ENCODE data around the gene BLMH. TPM values are rescaled to one million over a fixed set of nuclear protein-coding genes. Genes with fewer than 3 reads are reported as not detected.

The BLMH gene
- total and polyA plus RNA-seq, 2 donors (not counting 3 experiments of a cell fraction or from before 2014, with no cell fraction given): 24.6 to 65.8 TPM

- intact Hi-C loops (cut with micrococcal nuclease): no loop called here
- no peaks in the 10 kb centered on the region for H3K79me2 ChIP-seq (ENCODE audit: control insufficient read depth, insufficient read depth, low read length)
- no peaks in the 10 kb centered on the region for H4K20me1 ChIP-seq (replicated peaks; ENCODE audit: control insufficient read depth, extremely low read depth, insufficient read depth, low read length)
- H3K9ac ChIP-seq (replicated peaks; ENCODE audit: extremely low read depth, insufficient read depth, low read length): no peak overlapping the region
- no peaks in the 10 kb centered on the region for H3K9me1 ChIP-seq (replicated peaks; ENCODE audit: control insufficient read depth, extremely low read depth, insufficient read depth, low read length)
- dilution Hi-C loops (cut with MboI; ENCODE audit: extremely low pct_ligation_motif_present, low sequenced_read_pairs): no loop called here
- peaks cover 7% of the 10 kb centered on the region for H3K4me1 ChIP-seq (ENCODE audit: control insufficient read depth, extremely low read depth, insufficient read depth, low read length)
- H3K4me2 ChIP-seq (ENCODE audit: insufficient read depth, low read length): no peak overlapping the region
- H2AFZ ChIP-seq (ENCODE audit: low read depth, low read length): no peak overlapping the region
- H3K36me3 ChIP-seq (ENCODE audit: control insufficient read depth in 2 of 2, extremely low read depth in 1 of 2, insufficient read depth in 2 of 2, low read length in 2 of 2): no peaks in the 10 kb centered on the region
- ChIA-PET POLR2A (no interaction called here), CTCF (no interaction called here)
- no peak overlapping the region for H3K4me3 ChIP-seq (replicated peaks in 1 of 3; ENCODE audit: insufficient read depth in 1 of 3, low read depth in 1 of 3, low read length in 3 of 3)
- no peak for FAIRE-seq
- no peak for DNase-seq (ENCODE audit: low read depth, low spot score)
- no peak overlapping the region for H3K27ac ChIP-seq (ENCODE audit: insufficient read depth, low read depth, low read length)
- H3K27me3 ChIP-seq (ENCODE audit: control insufficient read depth in 2 of 2, insufficient read depth in 2 of 2, low read length in 2 of 2): no peaks in the 10 kb centered on the region
- no TSS peak for BruUV-seq (replicated peaks)
- H3K9me3 ChIP-seq (replicated peaks; ENCODE audit: control insufficient read depth, insufficient read depth, low read length): no peaks in the 10 kb centered on the region
- TF ChIP-seq, protein P1, sequence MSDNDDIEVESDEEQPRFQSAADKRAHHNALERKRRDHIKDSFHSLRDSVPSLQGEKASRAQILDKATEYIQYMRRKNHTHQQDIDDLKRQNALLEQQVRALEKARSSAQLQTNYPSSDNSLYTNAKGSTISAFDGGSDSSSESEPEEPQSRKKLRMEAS (IDR thresholded peaks at IDR 0.05; ENCODE audit: insufficient read depth, insufficient read length): no peak
- TF ChIP-seq, protein P2, sequence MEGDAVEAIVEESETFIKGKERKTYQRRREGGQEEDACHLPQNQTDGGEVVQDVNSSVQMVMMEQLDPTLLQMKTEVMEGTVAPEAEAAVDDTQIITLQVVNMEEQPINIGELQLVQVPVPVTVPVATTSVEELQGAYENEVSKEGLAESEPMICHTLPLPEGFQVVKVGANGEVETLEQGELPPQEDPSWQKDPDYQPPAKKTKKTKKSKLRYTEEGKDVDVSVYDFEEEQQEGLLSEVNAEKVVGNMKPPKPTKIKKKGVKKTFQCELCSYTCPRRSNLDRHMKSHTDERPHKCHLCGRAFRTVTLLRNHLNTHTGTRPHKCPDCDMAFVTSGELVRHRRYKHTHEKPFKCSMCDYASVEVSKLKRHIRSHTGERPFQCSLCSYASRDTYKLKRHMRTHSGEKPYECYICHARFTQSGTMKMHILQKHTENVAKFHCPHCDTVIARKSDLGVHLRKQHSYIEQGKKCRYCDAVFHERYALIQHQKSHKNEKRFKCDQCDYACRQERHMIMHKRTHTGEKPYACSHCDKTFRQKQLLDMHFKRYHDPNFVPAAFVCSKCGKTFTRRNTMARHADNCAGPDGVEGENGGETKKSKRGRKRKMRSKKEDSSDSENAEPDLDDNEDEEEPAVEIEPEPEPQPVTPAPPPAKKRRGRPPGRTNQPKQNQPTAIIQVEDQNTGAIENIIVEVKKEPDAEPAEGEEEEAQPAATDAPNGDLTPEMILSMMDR (IDR thresholded peaks at IDR 0.05; ENCODE audit: extremely low read depth in 1 of 2, insufficient read depth in 1 of 2, low read depth in 1 of 2, low read length in 2 of 2): no peak
- TF ChIP-seq FOS (IDR thresholded peaks at IDR 0.05; ENCODE audit: borderline replicate concordance, insufficient read depth, low read length): no peak
- TF ChIP-seq GATA2 (IDR thresholded peaks at IDR 0.05; ENCODE audit: insufficient read depth, insufficient read length, low read depth, low read length): no peak
- no peak for TF ChIP-seq POLR2AphosphoS5 (IDR thresholded peaks at IDR 0.05; ENCODE audit: insufficient read depth, low read depth, low read length)
- no peak for TF ChIP-seq EZH2 (IDR thresholded peaks at IDR 0.05; ENCODE audit: borderline replicate concordance, low read depth, low read length, severe bottlenecking)
- no peak for TF ChIP-seq MYC (IDR thresholded peaks at IDR 0.05; ENCODE audit: low read depth, low read length)
- no peak for TF ChIP-seq JUN (IDR thresholded peaks at IDR 0.05; ENCODE audit: borderline replicate concordance, insufficient read depth, insufficient read length, low read depth)
- no peak for TF ChIP-seq POLR2A (IDR thresholded peaks at IDR 0.05; ENCODE audit: low read depth, low read length)
These were observed 83.5 kb downstream of the BLMH start for GRCh38 chr17:30208214-30208613.

Data from endothelial cell of umbilical vein (primary cell).